HG03571 (cell line): Measurements from ENCODE around the gene RUSF1.
"Not testable (repeated sequence)": the region's sequence is repeated elsewhere in the genome, so short reads cannot be mapped to it uniquely, and the experiment has no call there.

Experiments
- ATAC-seq: cut with Tn5 transposase; IDR thresholded peaks from one replicate; pipeline ENCODE4 v1.9.1; 2021; ENCODE audit not compliant: unreplicated experiment

The RUSF1 gene

DNA sequence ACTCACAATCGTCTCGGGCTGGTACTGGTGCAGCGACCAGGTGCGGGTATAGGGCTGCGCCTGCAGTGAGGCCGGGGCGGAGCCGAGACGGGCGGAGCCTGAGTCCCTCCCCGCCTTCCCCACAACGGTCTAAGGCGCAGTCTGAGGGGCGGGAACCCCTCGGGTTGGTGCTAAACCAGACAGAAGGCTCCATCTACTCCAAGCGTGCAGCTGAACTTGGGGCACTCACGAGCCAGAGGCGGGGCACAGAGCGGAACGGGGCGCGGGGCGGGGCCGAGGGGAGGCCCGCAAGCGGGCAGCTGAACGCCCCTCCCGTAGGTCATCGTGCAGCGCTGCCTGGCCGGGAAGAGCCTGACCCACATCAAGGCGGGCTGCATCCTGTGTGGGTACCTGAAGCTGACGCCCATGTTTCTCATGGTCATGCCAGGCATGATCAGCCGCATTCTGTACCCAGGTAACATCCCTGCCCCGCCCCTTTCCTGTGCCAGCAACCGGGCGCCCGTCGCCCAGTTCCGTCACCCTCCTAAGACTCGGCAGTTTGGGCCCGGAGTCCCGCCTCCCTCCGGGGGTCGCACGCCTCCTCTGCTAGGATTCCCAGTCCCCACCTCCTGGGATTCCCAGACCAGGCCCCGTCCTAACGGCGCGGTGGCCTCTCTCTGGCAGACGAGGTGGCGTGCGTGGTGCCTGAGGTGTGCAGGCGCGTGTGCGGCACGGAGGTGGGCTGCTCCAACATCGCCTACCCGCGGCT is 20.3 kb downstream of the RUSF1 start:
- peak; percentile 63 for ATAC-seq

- no peak for ATAC-seq
These were observed 21.0 kb downstream of the RUSF1 start for GRCh38 chr16:31487071-31487719.

DNA sequence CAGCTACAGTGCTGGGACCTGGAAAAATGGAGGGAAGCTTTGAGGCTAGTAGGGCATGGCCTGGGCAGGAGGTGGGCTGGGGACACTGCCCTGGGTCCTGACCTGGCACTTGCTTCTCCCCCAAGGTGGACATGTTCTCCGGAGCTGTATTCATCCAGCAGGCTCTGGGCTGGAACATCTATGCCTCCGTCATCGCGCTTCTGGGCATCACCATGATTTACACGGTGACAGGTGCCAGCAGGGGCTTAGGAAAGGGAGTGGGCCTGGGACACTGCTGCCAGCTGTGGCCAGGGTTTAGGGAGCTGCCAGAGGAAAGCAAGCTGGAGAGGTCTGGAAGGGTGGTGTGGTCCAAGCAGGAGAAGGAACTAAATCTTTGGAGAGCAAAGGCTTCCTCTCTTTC is 22.1 kb downstream of the RUSF1 start:
- ATAC-seq, result no peak

DNA sequence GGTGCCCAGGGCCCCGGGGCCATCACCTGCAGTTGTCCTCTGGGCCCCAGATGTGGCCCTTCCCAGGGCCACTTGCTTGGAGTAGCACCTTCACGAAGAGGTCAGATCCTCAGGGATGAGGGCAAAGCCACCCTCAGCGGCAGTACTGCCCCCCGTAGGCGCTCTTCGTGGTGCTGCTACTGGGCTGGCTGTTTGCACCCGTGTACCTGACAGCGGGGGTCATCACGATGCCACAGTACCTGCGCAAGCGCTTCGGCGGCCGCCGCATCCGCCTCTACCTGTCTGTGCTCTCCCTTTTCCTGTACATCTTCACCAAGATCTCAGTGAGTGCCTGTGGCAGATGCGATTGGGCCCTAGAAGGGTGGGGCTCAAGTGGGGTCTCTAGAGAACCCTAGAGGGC is 22.6 kb downstream of the RUSF1 start:
- no peak for ATAC-seq

- ATAC-seq, result no peak
These were observed 23.6 kb downstream of the RUSF1 start for GRCh38 chr16:31484491-31485171.

DNA sequence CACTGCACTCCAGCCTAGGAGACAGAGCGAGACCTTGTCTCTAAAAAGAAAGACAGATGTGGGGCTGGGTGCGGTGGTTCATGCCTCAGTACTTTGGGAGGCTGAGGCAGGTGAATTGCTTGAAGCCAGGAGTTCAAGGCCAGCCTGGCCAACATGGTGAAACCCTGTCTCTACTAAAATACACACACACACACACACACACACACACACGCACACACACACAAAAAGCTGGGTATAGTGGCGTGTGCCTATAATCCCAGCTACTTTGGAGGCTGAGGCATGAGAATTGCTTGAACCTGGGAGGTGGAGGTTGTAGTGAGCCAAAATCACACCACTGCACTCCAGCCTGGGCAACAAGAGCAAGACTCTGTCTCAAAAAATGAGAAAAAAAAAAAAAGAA is 24.1 kb downstream of the RUSF1 start:
- ATAC-seq, result not testable (repeated sequence)

GRCh38 chr16:31483081-31483480 is 25.1 kb downstream of the RUSF1 start, which contains the start of gene SLC5A2:
TSS of gene SLC5A2 (plus strand) at chr16:31483123. CDS start at chr16:31483137, 14 bp downstream.
- ATAC-seq, result no peak

- ATAC-seq, result no peak
These were observed 27.2 kb downstream of the RUSF1 start for GRCh38 chr16:31480851-31481536.

GRCh38 chr16:31479751-31480150 is 28.4 kb downstream of the RUSF1 start:
- no peak for ATAC-seq

DNA sequence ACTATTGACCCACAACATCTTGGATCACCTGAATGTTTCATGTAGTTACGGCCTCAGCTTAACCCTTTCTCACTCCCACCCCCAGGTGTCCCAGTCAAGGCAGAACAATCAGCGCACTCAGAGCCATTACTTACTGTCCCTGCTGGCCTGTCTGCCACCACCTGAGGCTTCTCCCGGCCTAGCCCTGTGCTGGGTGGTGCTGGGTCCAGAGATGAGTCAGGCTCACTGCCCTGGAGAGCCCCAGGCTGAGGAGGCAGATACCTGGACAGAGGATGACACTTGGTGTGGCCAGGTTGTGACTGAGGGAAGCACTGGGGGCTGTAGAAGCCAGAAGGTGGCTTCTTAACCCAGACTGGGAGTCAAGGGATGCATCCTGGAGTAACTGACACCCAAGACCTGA is 29.2 kb downstream of the RUSF1 start:
- ATAC-seq, result no peak

- ATAC-seq, result no peak
These were observed 30.7 kb downstream of the RUSF1 start for GRCh38 chr16:31477220-31478216.

GRCh38 chr16:31476303-31477219 is 31.6 kb downstream of the RUSF1 start:
- ATAC-seq, result peak; percentile 62

GRCh38 chr16:31475946-31476302 is 32.3 kb downstream of the RUSF1 start:
- ATAC-seq, result no peak

DNA sequence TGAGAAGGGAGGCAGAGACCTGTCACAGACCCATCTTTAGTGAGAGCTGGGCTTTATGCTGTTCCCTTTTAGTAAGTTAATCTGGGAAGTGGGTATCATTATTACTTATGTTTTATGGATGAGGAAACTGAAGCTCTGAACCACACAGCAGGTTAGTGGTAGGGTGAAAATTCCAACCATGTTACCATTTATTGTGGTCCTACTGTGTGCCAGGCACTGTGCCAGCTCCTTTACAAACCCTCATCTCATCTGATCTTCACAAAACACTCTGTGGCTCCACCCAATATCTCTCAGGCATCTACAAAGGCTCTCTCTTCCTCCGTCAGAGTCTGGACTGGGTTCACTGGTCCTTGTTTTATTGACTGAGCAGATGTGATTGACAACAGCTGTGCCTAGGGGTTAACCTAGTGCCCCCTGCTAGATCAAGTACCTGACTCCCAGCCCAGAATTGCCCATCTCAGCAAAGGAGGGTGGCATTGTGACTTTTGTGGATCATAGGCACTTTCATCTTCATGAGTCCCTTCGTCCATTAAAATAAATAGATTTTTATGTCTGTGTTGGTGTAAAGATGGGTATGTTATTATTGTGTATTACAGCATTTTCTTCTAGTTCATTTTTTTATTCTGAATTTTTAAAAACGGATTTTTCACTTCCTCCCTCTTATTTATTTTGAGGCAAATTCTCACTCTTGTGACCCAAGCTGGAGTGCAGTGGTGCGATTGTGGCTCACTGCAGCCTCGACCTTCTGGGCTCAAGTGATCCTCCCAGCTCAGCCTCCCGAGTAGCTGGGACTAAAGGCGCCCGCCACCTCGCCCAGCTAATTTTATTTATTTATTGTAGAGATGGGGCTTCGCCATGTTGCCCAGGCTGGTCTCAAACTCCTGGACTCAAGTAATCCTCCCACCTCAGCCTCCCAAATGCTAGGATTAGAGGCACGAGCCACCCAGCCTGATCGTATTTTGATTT is 33.1 kb downstream of the RUSF1 start:
- no peak for ATAC-seq

DNA sequence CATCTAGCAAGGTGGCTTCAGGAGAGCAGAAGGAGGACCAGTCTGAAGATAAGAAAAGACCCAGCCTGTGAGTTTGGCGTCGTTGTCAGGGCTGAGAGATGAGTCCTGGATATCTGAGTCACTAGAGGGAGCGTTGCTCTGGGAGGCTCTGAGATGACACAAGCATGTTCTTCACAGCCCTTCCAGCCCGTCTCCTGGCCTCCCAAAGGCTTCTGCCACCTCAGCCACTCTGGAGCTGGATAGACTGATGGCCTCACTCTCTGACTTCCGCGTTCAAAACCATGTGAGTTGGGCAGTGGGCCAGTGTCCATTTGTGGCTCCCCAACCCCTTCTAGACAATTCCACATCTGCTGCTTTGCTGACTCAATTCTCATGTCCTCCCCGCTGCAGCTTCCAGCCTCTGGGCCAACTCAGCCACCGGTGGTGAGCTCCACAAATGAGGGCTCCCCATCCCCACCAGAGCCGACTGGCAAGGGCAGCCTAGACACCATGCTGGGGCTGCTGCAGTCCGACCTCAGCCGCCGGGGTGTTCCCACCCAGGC is 33.9 kb downstream of the RUSF1 start:
- no peak for ATAC-seq

- ATAC-seq, result no peak
These were observed 34.8 kb downstream of the RUSF1 start for GRCh38 chr16:31473264-31473984.

DNA sequence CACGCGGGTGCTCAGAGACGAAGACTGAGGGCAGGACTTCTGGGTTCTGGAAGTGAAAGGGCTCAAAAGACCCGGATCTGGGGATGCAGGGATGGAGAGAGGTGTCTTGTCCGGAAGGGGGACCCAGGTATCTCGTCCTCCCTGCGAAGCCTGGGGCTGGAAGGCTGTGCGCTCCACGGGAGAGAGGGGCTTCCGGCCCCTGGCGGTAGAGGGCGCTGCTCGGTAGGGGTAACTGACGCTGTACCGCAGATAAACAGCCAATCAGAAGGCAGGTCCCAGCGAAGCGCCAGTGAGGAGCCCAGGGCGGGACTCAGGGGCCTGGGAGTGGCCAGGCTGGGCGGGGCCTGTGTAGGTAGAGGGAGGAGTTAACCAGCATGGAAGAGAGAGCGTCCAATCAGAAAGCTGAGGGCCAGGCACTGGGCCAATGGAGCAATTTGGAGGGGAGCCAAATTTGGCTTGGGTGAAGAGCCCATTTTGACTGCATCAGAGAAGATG is 35.4 kb downstream of the RUSF1 start:
- ATAC-seq, result no peak
